ENCODE data around the gene MIA3.

The MIA3 gene

GRCh38 chr1:222706815-222707214 lies 88.9 kb downstream of the MIA3 start:
- Histone ChIP-seq H2AFZ (ENCODE audit: low read length) (no peak overlapping the region), H3K18ac (ENCODE audit: low read length) (no peak overlapping the region), H2BK5ac (ENCODE audit: low read length) (no peak overlapping the region), H3K27me3 (ENCODE audit: control insufficient read depth in 3 of 3, insufficient read depth in 3 of 3, low read depth in 1 of 3, low read length in 3 of 3) (no peaks in the 10 kb centered on the region), H3K4ac (ENCODE audit: low read length) (no peak overlapping the region), H4K8ac (ENCODE audit: low read depth, low read length) (no peak overlapping the region), H3K36me3 (replicated peaks in 1 of 2; ENCODE audit: control insufficient read depth in 2 of 2, insufficient read depth in 2 of 2, low read length in 2 of 2) (peaks cover 1 to 32% of the 10 kb centered on the region in 2 donors), H3K4me1 (ENCODE audit: control insufficient read depth in 2 of 2, insufficient read depth in 1 of 2, low read depth in 1 of 2, low read length in 2 of 2) (peaks cover 0 to 5% of the 10 kb centered on the region in 2 donors), H3K4me3 (ENCODE audit: low read length in 2 of 2) (no peak overlapping the region), H4K91ac (ENCODE audit: low read depth, low read length, poor library complexity) (no peak overlapping the region), H3K79me1 (ENCODE audit: low read depth, low read length) (peaks cover 8% of the 10 kb centered on the region), H3K23ac (ENCODE audit: low read depth, low read length, poor library complexity) (no peak overlapping the region), H3K9ac (ENCODE audit: low read depth, low read length, poor library complexity) (no peak overlapping the region), H3K14ac (ENCODE audit: low read length) (no peak overlapping the region), H3K4me2 (ENCODE audit: insufficient read depth, low read length, poor library complexity, severe bottlenecking) (no peak overlapping the region), H2BK15ac (ENCODE audit: low read length) (no peak overlapping the region), H3K27ac (replicated peaks; ENCODE audit: low read length) (no peak overlapping the region), H2AK5ac (ENCODE audit: low read depth, low read length) (no peak overlapping the region), H2BK12ac (ENCODE audit: low read length) (no peak overlapping the region), H3K9me3 (replicated peaks in 1 of 2; ENCODE audit: control insufficient read depth in 2 of 2, insufficient read depth in 1 of 2, low read depth in 1 of 2, low read length in 2 of 2) (peaks cover 3 to 15% of the 10 kb centered on the region in 2 donors), H2BK120ac (ENCODE audit: low read depth, low read length) (no peak overlapping the region)
- DNase-seq (ENCODE audit: low spot score): no peak
- no CpG with 5 or more reads among the region's 4 CpGs for WGBS, 2 donors (ENCODE audit: extremely low coverage in 2 of 2, insufficient read length in 2 of 2, insufficient replicate concordance in 1 of 2)

GRCh38 chr1:222709700-222710153 lies 91.8 kb downstream of the MIA3 start:
- no peaks in the 10 kb centered on the region for H3K27me3 ChIP-seq (ENCODE audit: control insufficient read depth in 3 of 3, insufficient read depth in 3 of 3, low read depth in 1 of 3, low read length in 3 of 3)
- no peak overlapping the region for H3K23ac ChIP-seq (ENCODE audit: low read depth, low read length, poor library complexity)
- H3K9me3 ChIP-seq (replicated peaks in 1 of 2; ENCODE audit: control insufficient read depth in 2 of 2, insufficient read depth in 1 of 2, low read depth in 1 of 2, low read length in 2 of 2): peaks cover 3 to 6% of the 10 kb centered on the region in 2 donors
- WGBS, 2 donors (ENCODE audit: extremely low coverage in 2 of 2, insufficient read length in 2 of 2, insufficient replicate concordance in 1 of 2): no CpG with 5 or more reads among the region's 5 CpGs
- peaks cover 0 to 11% of the 10 kb centered on the region in 2 donors for H3K36me3 ChIP-seq (replicated peaks in 1 of 2; ENCODE audit: control insufficient read depth in 2 of 2, insufficient read depth in 2 of 2, low read length in 2 of 2)
- H2BK5ac ChIP-seq (ENCODE audit: low read length): no peak overlapping the region
- H4K91ac ChIP-seq (ENCODE audit: low read depth, low read length, poor library complexity): no peak overlapping the region
- no peak overlapping the region for H3K4me3 ChIP-seq (ENCODE audit: low read length in 2 of 2)
- H3K18ac ChIP-seq (ENCODE audit: low read length): no peak overlapping the region
- no peak overlapping the region for H2AK5ac ChIP-seq (ENCODE audit: low read depth, low read length)
- H2BK12ac ChIP-seq (ENCODE audit: low read length): no peak overlapping the region
- no peak overlapping the region for H2BK15ac ChIP-seq (ENCODE audit: low read length)
- no peak overlapping the region for H2AFZ ChIP-seq (ENCODE audit: low read length)
- no peak overlapping the region for H3K4ac ChIP-seq (ENCODE audit: low read length)
- no peak overlapping the region for H3K27ac ChIP-seq (replicated peaks; ENCODE audit: low read length)
- H4K8ac ChIP-seq (ENCODE audit: low read depth, low read length): no peak overlapping the region
- H3K4me2 ChIP-seq (ENCODE audit: insufficient read depth, low read length, poor library complexity, severe bottlenecking): no peak overlapping the region
- H3K4me1 ChIP-seq (ENCODE audit: control insufficient read depth in 2 of 2, insufficient read depth in 1 of 2, low read depth in 1 of 2, low read length in 2 of 2): peaks cover 0 to 5% of the 10 kb centered on the region in 2 donors
- no peak overlapping the region for H2BK120ac ChIP-seq (ENCODE audit: low read depth, low read length)
- no peak overlapping the region for H3K9ac ChIP-seq (ENCODE audit: low read depth, low read length, poor library complexity)
- peaks cover 9% of the 10 kb centered on the region for H3K79me1 ChIP-seq (ENCODE audit: low read depth, low read length)
- DNase-seq (ENCODE audit: low spot score): no peak
- no peak overlapping the region for H3K14ac ChIP-seq (ENCODE audit: low read length)

- Histone ChIP-seq H3K36me3 (replicated peaks in 1 of 2; ENCODE audit: control insufficient read depth in 2 of 2, insufficient read depth in 2 of 2, low read length in 2 of 2) (peaks cover 2 to 14% of the 10 kb centered on the region in 2 donors), H3K27me3 (ENCODE audit: control insufficient read depth in 3 of 3, insufficient read depth in 3 of 3, low read depth in 1 of 3, low read length in 3 of 3) (no peaks in the 10 kb centered on the region), H2BK120ac (ENCODE audit: low read depth, low read length) (no peak overlapping the region), H3K79me1 (ENCODE audit: low read depth, low read length) (peaks cover 7% of the 10 kb centered on the region), H3K14ac (ENCODE audit: low read length) (peak overlapping the region; percentile 92), H3K9ac (ENCODE audit: low read depth, low read length, poor library complexity) (peak overlapping the region; percentile 93), H3K18ac (ENCODE audit: low read length) (peak overlapping the region; percentile 92), H4K91ac (ENCODE audit: low read depth, low read length, poor library complexity) (no peak overlapping the region), H2BK12ac (ENCODE audit: low read length) (peak overlapping the region; percentile 67), H3K4me2 (ENCODE audit: insufficient read depth, low read length, poor library complexity, severe bottlenecking) (peak overlapping the region; percentile 85), H2AK5ac (ENCODE audit: low read depth, low read length) (peak overlapping the region; percentile 42), H3K4me3 (ENCODE audit: low read length in 2 of 2) (peak overlapping the region; percentile 97 to 98), H2BK15ac (ENCODE audit: low read length) (no peak overlapping the region), H3K27ac (replicated peaks; ENCODE audit: low read length) (peak overlapping the region; percentile 76), H3K4me1 (ENCODE audit: control insufficient read depth in 2 of 2, insufficient read depth in 1 of 2, low read depth in 1 of 2, low read length in 2 of 2) (peaks cover 0 to 5% of the 10 kb centered on the region in 2 donors), H3K9me3 (replicated peaks in 1 of 2; ENCODE audit: control insufficient read depth in 2 of 2, insufficient read depth in 1 of 2, low read depth in 1 of 2, low read length in 2 of 2) (no peaks in the 10 kb centered on the region), H4K8ac (ENCODE audit: low read depth, low read length) (no peak overlapping the region), H2BK5ac (ENCODE audit: low read length) (peak overlapping the region; percentile 87), H3K4ac (ENCODE audit: low read length) (no peak overlapping the region), H3K23ac (ENCODE audit: low read depth, low read length, poor library complexity) (peak overlapping the region; percentile 76), H2AFZ (ENCODE audit: low read length) (peak overlapping the region; percentile 99)
- peak; percentile 30 for DNase-seq (ENCODE audit: low spot score)
- WGBS, 2 donors (ENCODE audit: extremely low coverage in 2 of 2, insufficient read length in 2 of 2, insufficient replicate concordance in 1 of 2): no CpG with 5 or more reads among the region's 42 CpGs
Observed at GRCh38 chr1:222711319-222712252, 93.7 kb downstream of the MIA3 start.
